K562 (cell line): ENCODE data around the gene RASGEF1C. TPM values are rescaled to one million over a fixed set of nuclear protein-coding genes. Genes with fewer than 3 reads are reported as not detected.

Source experiments
- ATAC-seq: fragments of 200-7000 bp; cut with Tn5 transposase; 3 replicates; pipeline ENCODE4 v1.9.1; 2020; ENCODE audit warnings: moderate library complexity
- BruUV-seq: library from RNA; stranded (reverse); fragments of 400-500 nt; replicated peaks from 2 replicates; lab custom pipeline; 2021; lab: Mats Ljungman, UMichigan
- CTCF ChIA-PET: fragments of 300-600 bp; formaldehyde crosslinking; extraction: SDS; loops from one replicate; lab custom pipeline; 2021; ENCODE audit warnings: low intra/inter-chr PET ratio; lab: Yijun Ruan, JAX
- POLR2A ChIA-PET: fragments of 300-600, 350-650 bp; sonication (Branson Sonifier 250); formaldehyde crosslinking; extraction: SDS; loops from one replicate; lab custom pipeline; 2021; ENCODE audit warnings: antibody characterized with exemption, inconsistent platforms; lab: Yijun Ruan, JAX
- DNase-seq, 4 experiments: peaks; one replicate each; pipeline versions ENCODE4 v3.0.0 to v3.0.0-alpha.2; 2011 to 2018; ENCODE audit warnings: low spot score in 3 of 4, mixed read lengths in 3 of 4; ENCODE audit errors: extremely low read depth in 1 of 4
- FAIRE-seq: peaks from 2 replicates; lab custom pipeline; 2011; peaks lifted over from hg19 to GRCh38; lab: Jason Lieb, UNC
- H2AFZ ChIP-seq: 2 replicates; pipeline ENCODE4 v1.6.0; 2011; ENCODE audit warnings: low read depth, low read length, control low read depth, inconsistent platforms
- H3K27ac ChIP-seq: fragments of 200-600 bp; 3 replicates; pipeline ENCODE4 v1.8.0; 2011; ENCODE audit warnings: low read depth, mild to moderate bottlenecking, control low read depth, inconsistent platforms, low read length, moderate library complexity, mixed read lengths; ENCODE audit errors: extremely low read depth
- H3K27me3 ChIP-seq, 2 experiments: fragments of 300-600 bp in 1 of 2; 2 replicates in 1 of 2; 3 replicates in 1 of 2; pipeline versions ENCODE4 v1.6.0 to v1.8.0; 2011; ENCODE audit warnings: inconsistent platforms in 2 of 2, low read length in 2 of 2, mild to moderate bottlenecking in 1 of 2, mixed read lengths in 1 of 2, moderate library complexity in 1 of 2; ENCODE audit not compliant: control insufficient read depth in 2 of 2, insufficient read depth in 2 of 2
- H3K36me3 ChIP-seq: fragments of 300-600 bp; 3 replicates; pipeline ENCODE4 v1.8.0; 2011; ENCODE audit warnings: mild to moderate bottlenecking, low read length, inconsistent platforms; ENCODE audit not compliant: control insufficient read depth, insufficient read depth
- H3K4me1 ChIP-seq, 2 experiments: fragments of 200-600 bp in 1 of 2; replicated peaks in 1 of 2; 2 replicates in 1 of 2; 3 replicates in 1 of 2; pipeline versions ENCODE4 v1.5.1 to v1.8.0; 2011; ENCODE audit warnings: inconsistent platforms in 2 of 2, low read length in 2 of 2, mild to moderate bottlenecking in 1 of 2, mixed read lengths in 1 of 2, moderate library complexity in 1 of 2; ENCODE audit not compliant: control insufficient read depth in 2 of 2, insufficient read depth in 2 of 2
- H3K4me2 ChIP-seq: 2 replicates; pipeline ENCODE4 v1.6.1; 2011; ENCODE audit warnings: low read length, control low read depth, inconsistent platforms, mixed read lengths; ENCODE audit not compliant: insufficient read depth
- H3K4me3 ChIP-seq: fragments of 200-600 bp; sonication (generic), shearing (Covaris generic); 2 replicates; pipeline ENCODE4 v1.5.1; 2016; ENCODE audit warnings: control low read depth, inconsistent platforms
- H3K79me2 ChIP-seq: fragments of 200-600 bp; 3 replicates; pipeline ENCODE4 v1.8.0; 2011; ENCODE audit warnings: low read length, inconsistent platforms; ENCODE audit not compliant: control insufficient read depth, insufficient read depth
- H3K9ac ChIP-seq, 2 experiments: 2 replicates each; pipeline versions ENCODE4 v1.6.0 to v1.6.1; 2011; ENCODE audit warnings: low read depth in 2 of 2, low read length in 2 of 2, control low read depth in 1 of 2, inconsistent platforms in 1 of 2, mild to moderate bottlenecking in 1 of 2, mixed read lengths in 1 of 2; ENCODE audit not compliant: insufficient read depth in 1 of 2
- H3K9me1 ChIP-seq: one replicate; pipeline ENCODE4 v1.6.0; 2011; ENCODE audit warnings: inconsistent platforms, mild to moderate bottlenecking, low read length, moderate library complexity; ENCODE audit not compliant: control insufficient read depth, insufficient read depth
- H3K9me3 ChIP-seq: replicated peaks from 2 replicates; pipeline ENCODE4 v1.5.1; 2011; ENCODE audit warnings: low read depth, low read length, inconsistent platforms; ENCODE audit not compliant: control insufficient read depth, insufficient read depth
- H4K20me1 ChIP-seq: replicated peaks from 2 replicates; pipeline ENCODE4 v1.6.1; 2011; ENCODE audit warnings: low read length, inconsistent platforms, mixed read lengths; ENCODE audit not compliant: control insufficient read depth, insufficient read depth
- BRCA1 ChIP-seq, 2 experiments: fragments of 450-650 bp in 1 of 2; sonication (generic) in 1 of 2; formaldehyde crosslinking in 1 of 2; IDR thresholded peaks; 2 replicates each; pipeline versions ENCODE4 v1.5.0 to v1.6.1; 2017 to 2020; ENCODE audit warnings: mild to moderate bottlenecking in 1 of 2, missing genetic modification reagents in 1 of 2
- CC2D1A ChIP-seq: fragments of 450-650 bp; IDR thresholded peaks from 2 replicates; pipeline ENCODE4 v1.6.1; 2017; ENCODE audit warnings: mild to moderate bottlenecking
- L3MBTL2 ChIP-seq: fragments of 450-650 bp; IDR thresholded peaks from 2 replicates; pipeline ENCODE4 v1.6.1; 2016; ENCODE audit warnings: mild to moderate bottlenecking, moderate library complexity
- MTA1 ChIP-seq: fragments of 450-650 bp; IDR thresholded peaks from 2 replicates; pipeline ENCODE4 v1.6.1; 2017; ENCODE audit warnings: borderline replicate concordance
- U2AF2 ChIP-seq: fragments of 200-400 bp; formaldehyde crosslinking; optimal IDR thresholded peaks from 2 replicates; pipeline ENCODE3; 2017; ENCODE audit warnings: low read depth, mild to moderate bottlenecking, low read length
- WGBS: fragments of 100-300 bp; shearing (Covaris generic); methylation state at CpG from one replicate; pipeline ENCODE4 v1.1.6; 2016; ENCODE audit warnings: low coverage, mixed read lengths; ENCODE audit not compliant: insufficient coverage; ENCODE audit errors: missing lambda C conversion rate; 5-methylcytosine and 5-hydroxymethylcytosine counted together
- in situ Hi-C: fragments of 300-500 bp; cut with MboI; formaldehyde crosslinking; loops from 4 replicates; pipeline ENCODE4 v1.15.0; 2018; ENCODE audit warnings: inconsistent platforms, mixed read lengths
- intact Hi-C: fragments of 100-400 bp; cut with micrococcal nuclease; formaldehyde crosslinking; loops from 2 replicates; pipeline ENCODE4 v1.14.2; 2022
- polyA plus RNA-seq, 8 experiments: library from polyadenylated mRNA; depleted of rRNA in 4 of 8; stranded (reverse) in 5 of 8; unstranded in 3 of 8; fragments of >200 nt; fragmentation: Nextera tagmentation in 2 of 8; fragmentation: Illumina TruSeq in 1 of 8; extraction: Ambion mirVana in 2 of 8; extraction: Trizol in 1 of 8; gene quantifications; 2 replicates each; pipeline versions ENCODE4 v1.2.1 to v1.2.3, GENCODE V29; 2011 to 2014; ENCODE audit warnings: inconsistent platforms in 1 of 8, missing spikeins in 1 of 8
- total RNA-seq, 7 experiments: library from RNA; depleted of rRNA in 6 of 7; stranded (reverse); fragments of >200 nt in 6 of 7; fragmentation: Illumina TruSeq in 2 of 7; extraction: Trizol in 2 of 7; gene quantifications; 2 replicates each; pipeline versions ENCODE4 v1.2.1 to v1.2.3, GENCODE V29; 2011 to 2021; ENCODE audit warnings: low replicate concordance in 1 of 7

RASGEF1C gene
- total and polyA plus RNA-seq, 9 of the 15 experiments (the other 6 are each of a cell fraction or from before 2014, with no cell fraction given), result 0.04 to 1.1 (median 0.21) TPM; not detected in 4

GRCh38 chr5:180097163-180097894 is 111.7 kb downstream of the RASGEF1C start:
- peaks cover 23 to 38% of the 10 kb centered on the region in 2 experiments for H3K4me1 ChIP-seq
- no peak for FAIRE-seq
- H3K9me1 ChIP-seq, result no peaks in the 10 kb centered on the region
- H3K79me2 ChIP-seq, result no peaks in the 10 kb centered on the region
- H3K36me3 ChIP-seq, result no peaks in the 10 kb centered on the region
- 72% methylated on average over 8 of the region's 11 CpGs for WGBS
- H4K20me1 ChIP-seq, result no peaks in the 10 kb centered on the region
- intact Hi-C loops (no loop called here), in situ Hi-C loops (no loop called here)
- no peaks in the 10 kb centered on the region; the same call in 1 of the 2 replicates for H3K9me3 ChIP-seq
- no peak for DNase-seq
- H3K9ac ChIP-seq, result no peak overlapping the region
- CTCF ChIA-PET, result no interaction called here
- no peak overlapping the region for H3K4me2 ChIP-seq
- H3K27ac ChIP-seq, result no peak overlapping the region
- POLR2A ChIA-PET, result no interaction called here
- H3K4me3 ChIP-seq, result no peak overlapping the region
- H3K27me3 ChIP-seq, result no peaks in the 10 kb centered on the region
- no TSS peak for BruUV-seq
- H2AFZ ChIP-seq, result no peak overlapping the region
- 0 out of 3 replicates have a peak, but pooled peaks have one; percentile 8 for ATAC-seq
- TF ChIP-seq BRCA1 (IDR thresholded peaks at IDR 0.05) (no peak), BRCA1 (CRISPR knock-in tag; IDR thresholded peaks at IDR 0.05) (no peak), MTA1 (no peak), CC2D1A (no peak)

- WGBS, result 63% methylated on average over 9 of the region's 10 CpGs
Measured at GRCh38 chr5:180096616-180097015, 112.4 kb downstream of the RASGEF1C start.

More at GRCh38 chr5:180096616-180097015, 112.4 kb downstream of the RASGEF1C start:
- Histone ChIP-seq H3K27me3 (no peaks in the 10 kb centered on the region), H3K36me3 (no peaks in the 10 kb centered on the region), H3K4me1 (peaks cover 26 to 42% of the 10 kb centered on the region in 2 experiments), H3K79me2 (no peaks in the 10 kb centered on the region), H3K9me3 (no peaks in the 10 kb centered on the region; the same call in 1 of the 2 replicates), H3K9me1 (no peaks in the 10 kb centered on the region), H4K20me1 (no peaks in the 10 kb centered on the region), H3K9ac (no peak overlapping the region), H3K4me2 (no peak overlapping the region), H3K4me3 (no peak overlapping the region), H3K27ac (no peak overlapping the region), H2AFZ (no peak overlapping the region)
- TF ChIP-seq U2AF2 (no peak), L3MBTL2 (0 out of 2 replicates have a peak, but pooled peaks have one; percentile 10)
- no peak for ATAC-seq
- intact Hi-C loops (no loop called here), in situ Hi-C loops (no loop called here)
- ChIA-PET POLR2A (no interaction called here), CTCF (no interaction called here)
- FAIRE-seq, result no peak
- no peak for DNase-seq
- no TSS peak for BruUV-seq
